ENCODE data around the gene ZNF219.

ZNF219 gene

GRCh38 chr14:21063479-21063878, 35.0 kb downstream of the ZNF219 start:
- DNase-seq: no peak

DNA sequence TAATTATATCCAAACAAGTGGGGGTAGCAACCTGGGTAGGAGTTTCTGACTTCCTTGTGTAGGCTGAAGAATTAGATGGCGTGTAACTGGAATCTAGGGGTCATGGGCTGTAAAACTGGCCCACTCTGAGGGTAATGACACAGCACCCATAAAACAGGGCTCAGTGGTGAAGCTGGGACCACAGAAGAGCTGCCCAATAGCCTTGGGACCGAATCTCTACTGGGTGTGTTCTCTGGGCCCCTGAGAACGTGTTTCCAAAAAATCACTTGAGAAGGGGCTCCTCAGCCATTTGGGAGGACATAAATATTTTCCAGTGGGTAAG, 37.1 kb downstream of the ZNF219 start:
- no peak for DNase-seq

GRCh38 chr14:21060614-21061346, 37.7 kb downstream of the ZNF219 start:
- DNase-seq: no peak

- no peak for DNase-seq
Observed at GRCh38 chr14:21059842-21060613, 38.4 kb downstream of the ZNF219 start.

- DNase-seq: no peak
Observed at GRCh38 chr14:21058903-21059302, 39.6 kb downstream of the ZNF219 start.

DNA sequence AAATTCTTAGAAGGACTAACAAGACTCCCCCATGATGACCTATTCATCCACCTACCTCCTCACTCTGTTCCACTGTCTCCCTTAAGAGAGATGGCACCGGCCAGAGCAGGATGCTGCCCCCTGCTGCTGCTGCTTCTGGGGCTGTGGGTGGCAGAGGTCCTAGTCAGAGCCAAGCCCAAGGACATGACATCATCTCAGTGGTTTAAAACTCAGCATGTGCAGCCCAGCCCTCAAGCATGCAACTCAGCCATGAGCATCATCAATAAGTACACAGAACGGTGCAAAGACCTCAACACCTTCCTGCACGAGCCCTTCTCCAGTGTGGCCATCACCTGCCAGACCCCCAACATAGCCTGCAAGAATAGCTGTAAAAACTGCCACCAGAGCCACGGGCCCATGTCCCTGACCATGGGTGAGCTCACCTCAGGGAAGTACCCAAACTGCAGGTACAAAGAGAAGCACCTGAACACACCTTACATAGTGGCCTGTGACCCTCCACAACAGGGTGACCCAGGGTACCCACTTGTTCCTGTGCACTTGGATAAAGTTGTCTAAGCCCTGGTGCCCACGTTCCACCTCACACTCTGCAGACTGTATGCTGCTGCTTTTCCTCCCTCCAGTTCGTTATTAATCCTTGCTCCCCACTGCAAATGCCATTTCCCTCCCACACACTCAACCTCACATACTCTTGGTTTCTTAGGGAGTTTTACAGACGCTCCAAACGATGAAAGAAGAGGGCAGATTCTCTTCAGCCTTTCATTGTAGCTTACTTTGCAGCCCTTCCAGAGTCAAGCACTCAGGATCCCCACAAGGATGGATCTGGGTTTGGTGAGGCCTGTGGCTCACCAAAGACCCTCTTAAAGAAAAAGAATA, 40.4 kb downstream of the ZNF219 start, which contains the start of gene RNASE8:
Gene RNASE8, plus strand, starts transcription at position 20 of the 873 bp plus-strand sequence. Its CDS starts 71 bp downstream, at position 91.
- no peak for DNase-seq

DNA sequence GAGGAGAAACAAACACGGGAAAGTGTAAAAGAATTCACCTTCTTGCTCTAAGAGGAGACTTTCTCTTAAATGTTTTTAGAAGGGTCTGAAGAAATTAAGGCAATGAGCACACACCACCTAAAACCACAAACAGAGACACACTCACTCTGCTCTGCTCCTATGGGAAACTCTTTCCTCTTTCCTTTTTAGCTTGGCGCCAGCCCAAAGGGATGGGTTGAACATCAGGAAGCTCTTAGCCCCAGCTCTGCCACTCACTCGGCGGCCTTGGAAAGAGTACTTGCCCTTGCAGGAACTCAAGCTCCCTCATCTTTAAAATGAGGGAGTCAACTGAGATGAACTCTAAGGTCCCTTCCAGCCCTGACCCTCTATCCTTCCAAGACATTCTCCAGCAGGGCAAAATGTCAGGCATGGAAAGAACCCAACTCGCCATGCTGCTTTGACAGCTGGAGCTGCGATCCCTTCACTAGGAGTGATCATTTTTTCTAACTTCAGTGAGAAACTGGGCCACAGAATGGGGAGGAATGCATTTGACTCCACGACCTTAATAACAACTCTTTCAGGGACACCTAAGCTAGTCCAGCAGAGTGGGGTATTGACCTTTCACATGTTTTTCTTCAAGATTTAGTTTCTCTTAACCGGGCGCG, 41.8 kb downstream of the ZNF219 start:
- no peak for DNase-seq

DNA sequence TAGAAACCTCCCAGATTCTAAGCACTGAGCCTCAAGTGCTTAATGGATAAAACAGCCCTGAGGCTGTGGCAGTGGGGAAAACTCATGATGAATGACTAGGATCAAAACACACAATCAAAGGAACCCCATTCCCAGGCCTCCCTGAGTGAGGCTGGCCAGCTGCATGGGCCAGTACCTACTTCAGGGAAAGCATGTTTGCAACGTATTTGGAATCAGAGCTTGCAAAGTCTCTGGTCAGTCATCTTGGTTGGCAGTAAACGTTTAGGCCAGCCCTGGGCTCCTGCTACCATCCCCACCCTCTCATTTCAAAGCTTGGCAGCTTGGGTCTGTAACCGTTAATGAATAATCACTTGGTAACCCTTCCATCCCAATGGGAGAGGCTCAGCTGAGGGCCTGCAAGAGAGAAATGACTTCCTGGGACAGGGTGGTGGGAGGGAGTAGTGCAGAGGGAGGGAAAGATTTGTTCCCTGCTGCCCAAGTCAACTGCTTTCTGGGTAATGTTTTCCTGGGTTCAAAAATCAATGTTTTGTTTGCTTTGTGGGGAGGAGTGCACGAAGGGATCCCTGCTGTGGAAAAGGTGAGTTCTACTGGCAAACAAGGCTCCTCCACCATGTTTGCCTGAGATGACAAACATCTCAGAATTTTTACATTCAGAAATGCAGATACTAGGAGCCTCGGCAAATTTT, 42.9 kb downstream of the ZNF219 start:
- DNase-seq: no peak

DNA sequence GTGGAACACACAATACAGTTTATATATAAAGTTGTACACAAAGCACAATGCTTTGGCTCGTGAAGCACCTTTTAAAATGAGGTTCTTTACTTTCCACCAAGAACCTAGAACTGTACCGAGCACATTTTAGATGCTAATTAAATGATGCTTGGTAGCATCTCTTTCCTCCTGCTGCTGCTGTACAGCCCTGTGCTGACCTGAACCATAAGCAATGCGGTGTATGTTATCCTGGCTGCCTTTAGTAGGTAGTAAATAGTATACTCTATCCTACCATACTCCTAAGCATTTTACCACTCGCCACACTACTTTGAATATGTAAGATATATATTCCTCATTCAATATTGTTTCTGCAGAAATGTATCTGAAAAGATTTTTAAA, 43.7 kb downstream of the ZNF219 start:
- DNase-seq: no peak

GRCh38 chr14:21054123-21054767, 44.2 kb downstream of the ZNF219 start:
- no peak for DNase-seq

- no peak for DNase-seq
Observed at GRCh38 chr14:21053184-21054122, 45.0 kb downstream of the ZNF219 start.

DNA sequence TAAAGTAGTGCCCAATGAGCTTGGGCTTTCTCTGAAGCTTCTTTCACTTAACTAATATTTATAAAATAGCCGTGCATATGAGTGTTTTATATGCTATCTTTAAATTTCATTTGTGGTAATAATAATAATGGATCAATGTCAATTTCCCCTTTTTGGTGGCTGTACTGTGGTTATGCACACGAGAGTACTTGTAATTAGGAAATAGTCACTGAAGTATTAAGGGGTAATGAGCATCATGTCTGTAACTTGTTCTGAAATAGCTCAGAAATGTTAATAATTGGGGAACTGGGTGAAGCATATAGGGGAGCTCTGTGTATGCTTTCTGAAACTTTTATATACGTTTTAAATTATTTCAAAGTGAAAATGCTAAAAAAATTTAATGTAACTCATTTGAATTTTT, 47.9 kb downstream of the ZNF219 start:
- no peak for DNase-seq

DNA sequence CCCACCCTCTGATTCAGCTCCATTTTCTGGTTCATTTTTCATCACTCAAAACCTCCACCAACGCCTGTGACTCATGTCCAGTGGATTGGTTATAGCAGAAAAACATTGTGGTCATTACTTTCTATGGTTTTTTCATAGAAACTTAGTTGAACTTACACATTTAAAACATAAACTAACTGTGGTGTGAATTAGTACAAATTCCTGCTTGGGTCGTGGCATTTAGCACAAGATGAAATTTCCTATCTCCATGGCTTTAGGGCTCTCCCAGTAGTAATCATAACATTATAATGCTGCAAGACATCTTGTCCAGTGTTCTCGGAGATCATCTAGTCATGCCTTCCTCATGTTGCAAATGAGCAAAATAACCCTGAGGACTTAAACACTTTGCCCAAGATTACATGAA, 49.2 kb downstream of the ZNF219 start:
- DNase-seq: no peak

DNA sequence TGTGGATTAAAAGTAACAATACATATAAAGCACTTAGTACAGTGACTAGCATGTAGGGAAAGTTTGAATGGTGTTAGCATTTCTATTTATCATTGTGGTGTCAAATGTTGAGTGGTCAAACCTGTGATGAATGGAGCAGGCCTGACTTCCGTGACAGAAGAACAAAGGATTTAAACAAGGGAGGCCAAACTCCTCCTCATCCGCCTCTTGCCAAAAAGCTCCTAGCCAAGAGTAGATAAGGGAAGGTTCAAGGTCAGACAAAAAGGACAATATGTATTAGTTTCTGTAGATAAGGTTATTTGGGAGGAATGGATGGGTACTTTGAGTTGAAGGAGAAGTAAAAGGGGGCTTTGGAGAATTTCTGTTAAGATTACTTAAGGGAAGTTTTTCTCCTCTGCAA, 49.8 kb downstream of the ZNF219 start:
- DNase-seq: no peak

DNA sequence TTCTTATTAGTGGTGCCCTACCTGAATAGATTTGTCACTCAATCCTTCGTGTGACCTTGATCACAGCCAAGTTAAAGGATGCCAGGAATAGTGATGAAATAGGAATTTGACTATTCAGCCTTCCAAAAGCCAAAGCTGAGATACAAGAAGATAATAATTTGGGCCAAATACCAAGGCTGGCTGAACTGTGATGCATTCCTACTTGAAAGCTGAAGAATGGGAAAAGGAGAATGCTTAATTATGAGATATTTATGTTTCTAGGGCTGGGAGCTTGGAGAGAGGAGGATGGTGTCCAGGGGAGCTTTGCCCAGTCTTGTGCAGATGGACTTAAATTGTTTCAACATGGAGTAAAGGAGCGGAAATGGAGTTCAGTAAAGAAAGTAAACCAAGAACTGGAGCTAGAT, 51.1 kb downstream of the ZNF219 start:
- DNase-seq: no peak

DNA sequence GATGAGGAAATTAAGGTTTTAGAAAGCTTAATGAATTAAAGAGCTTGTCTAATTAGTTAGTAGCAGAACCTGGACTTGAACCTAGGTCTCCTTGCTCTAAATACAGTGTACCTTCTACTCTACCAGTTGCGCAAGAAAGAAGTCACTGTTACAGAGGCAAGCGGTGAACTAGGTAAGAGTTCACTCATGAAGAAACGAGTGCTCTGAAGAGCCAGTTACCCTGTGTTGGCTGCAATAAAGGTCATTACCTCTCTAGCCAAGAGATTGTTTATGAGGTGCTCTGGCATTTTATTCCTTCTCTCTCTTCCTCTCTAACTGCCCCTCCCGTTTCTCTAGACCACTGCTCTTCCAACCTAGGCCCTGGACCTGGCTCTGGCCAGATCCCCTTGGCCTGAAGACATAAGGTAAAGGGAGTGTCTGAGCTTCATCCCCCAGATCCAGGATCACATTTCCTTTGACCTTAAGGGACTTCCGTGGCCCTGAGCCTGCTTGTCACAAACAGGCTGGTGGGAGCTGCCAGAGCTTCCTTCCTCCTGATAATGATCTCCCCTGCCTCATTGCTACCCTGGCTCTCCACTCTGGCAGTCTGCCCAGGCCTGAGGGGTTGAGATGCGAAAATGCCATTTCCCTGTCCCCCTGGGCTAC, 54.4 kb downstream of the ZNF219 start:
- no peak for DNase-seq

DNA sequence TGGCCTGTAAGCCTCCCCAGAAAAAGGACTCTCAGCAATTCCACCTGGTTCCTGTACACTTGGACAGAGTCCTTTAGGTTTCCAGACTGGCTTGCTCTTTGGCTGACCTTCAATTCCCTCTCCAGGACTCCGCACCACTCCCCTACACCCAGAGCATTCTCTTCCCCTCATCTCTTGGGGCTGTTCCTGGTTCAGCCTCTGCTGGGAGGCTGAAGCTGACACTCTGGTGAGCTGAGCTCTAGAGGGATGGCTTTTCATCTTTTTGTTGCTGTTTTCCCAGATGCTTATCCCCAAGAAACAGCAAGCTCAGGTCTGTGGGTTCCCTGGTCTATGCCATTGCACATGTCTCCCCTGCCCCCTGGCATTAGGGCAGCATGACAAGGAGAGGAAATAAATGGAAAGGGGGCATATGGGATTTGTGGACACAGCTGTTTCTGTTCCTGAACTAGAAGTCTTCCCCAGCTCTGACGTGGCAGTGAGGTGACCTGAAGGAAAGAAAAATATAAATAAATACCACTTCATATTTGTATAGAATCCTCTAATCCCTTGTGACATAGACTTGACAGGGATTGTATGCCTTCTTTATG, 55.0 kb downstream of the ZNF219 start:
- no peak for DNase-seq

DNA sequence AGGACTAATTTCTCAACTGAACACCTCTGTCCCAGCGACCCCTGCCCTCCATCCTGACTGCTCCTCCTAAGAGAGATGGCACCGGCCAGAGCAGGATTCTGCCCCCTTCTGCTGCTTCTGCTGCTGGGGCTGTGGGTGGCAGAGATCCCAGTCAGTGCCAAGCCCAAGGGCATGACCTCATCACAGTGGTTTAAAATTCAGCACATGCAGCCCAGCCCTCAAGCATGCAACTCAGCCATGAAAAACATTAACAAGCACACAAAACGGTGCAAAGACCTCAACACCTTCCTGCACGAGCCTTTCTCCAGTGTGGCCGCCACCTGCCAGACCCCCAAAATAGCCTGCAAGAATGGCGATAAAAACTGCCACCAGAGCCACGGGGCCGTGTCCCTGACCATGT, 55.5 kb downstream of the ZNF219 start:
- DNase-seq: no peak

GRCh38 chr14:21041676-21042433, 56.6 kb downstream of the ZNF219 start, which contains the start of gene RNASE7:
RNASE7 (plus strand) TSS chr14:21042362; CDS start chr14:21042993, 631 bp downstream.
- no peak for DNase-seq

Data from NCI-H748 treated with DMSO at 0.1 percent for 48 hours (cell line).